HepG2 (cell line): ENCODE data around the gene TRIM8. TPM values are rescaled to one million over a fixed set of nuclear protein-coding genes. Genes with fewer than 3 reads are reported as not detected.

Experiments used
- ATAC-seq: fragments of 200-7000 bp; cut with Tn5 transposase; 3 replicates; pipeline ENCODE4 v1.9.1; 2020; ENCODE audit warnings: mild to moderate bottlenecking, moderate library complexity
- BruUV-seq: library from RNA; stranded (reverse); fragments of 400-500 nt; replicated peaks from 2 replicates; lab custom pipeline; 2021; lab: Mats Ljungman, UMichigan
- CTCF ChIA-PET: fragments of 300-600 bp; formaldehyde crosslinking; extraction: SDS; loops from one replicate; lab custom pipeline; 2021; ENCODE audit warnings: low total read pairs, inconsistent platforms, low intra/inter-chr PET ratio; lab: Yijun Ruan, JAX
- POLR2A ChIA-PET: fragments of 350-600 bp; sonication (Branson Sonifier 250); formaldehyde crosslinking; loops from one replicate; lab custom pipeline; 2020; ENCODE audit warnings: antibody characterized with exemption, inconsistent platforms; lab: Yijun Ruan, JAX
- DNase-seq: peaks from one replicate; pipeline ENCODE4 v3.0.0-alpha.2; 2015; ENCODE audit warnings: low spot score
- FAIRE-seq: peaks from 3 replicates; lab custom pipeline; 2011; peaks lifted over from hg19 to GRCh38; lab: Jason Lieb, UNC
- H2AFZ ChIP-seq: one replicate; pipeline ENCODE4 v1.6.1; 2011; ENCODE audit warnings: low read length, inconsistent platforms
- H3K27ac ChIP-seq: fragments of 300-600 bp; 3 replicates; pipeline ENCODE4 v1.8.0; 2011; ENCODE audit warnings: mixed run types, mild to moderate bottlenecking, mixed read lengths, low read length, inconsistent platforms; ENCODE audit not compliant: insufficient read depth; ENCODE audit errors: extremely low read length
- H3K27me3 ChIP-seq, 2 experiments: fragments of 200-600 bp in 1 of 2; 2 replicates in 1 of 2; 3 replicates in 1 of 2; pipeline versions ENCODE4 v1.6.0 to v1.8.0; 2011; ENCODE audit warnings: low read length in 2 of 2, mild to moderate bottlenecking in 2 of 2, moderate library complexity in 2 of 2, inconsistent platforms in 1 of 2; ENCODE audit not compliant: insufficient read depth in 2 of 2, control insufficient read depth in 1 of 2
- H3K36me3 ChIP-seq, 2 experiments: fragments of 200-600 bp in 1 of 2; replicated peaks in 1 of 2; 2 replicates in 1 of 2; 3 replicates in 1 of 2; pipeline versions ENCODE4 v1.5.1 to v1.8.0; 2011; ENCODE audit warnings: low read length in 2 of 2, inconsistent platforms in 1 of 2; ENCODE audit not compliant: insufficient read depth in 2 of 2, control insufficient read depth in 1 of 2
- H3K4me1 ChIP-seq: 2 replicates; pipeline ENCODE4 v1.5.1; 2012; ENCODE audit warnings: low read length, inconsistent platforms; ENCODE audit not compliant: insufficient read depth
- H3K4me2 ChIP-seq: 2 replicates; pipeline ENCODE4 v1.6.0; 2011; ENCODE audit warnings: low read depth, low read length, inconsistent platforms
- H3K4me3 ChIP-seq, 3 experiments: fragments of 200-600 bp in 1 of 3; sonication (generic), shearing (Covaris generic) in 1 of 3; replicated peaks in 1 of 3; 2 replicates each; pipeline ENCODE4 v1.5.1; 2011 to 2016; ENCODE audit warnings: low read length in 3 of 3, inconsistent platforms in 2 of 3, low read depth in 2 of 3, mild to moderate bottlenecking in 2 of 3, control low read depth in 1 of 3, mixed read lengths in 1 of 3; ENCODE audit not compliant: insufficient read depth in 1 of 3
- H3K79me2 ChIP-seq: one replicate; pipeline ENCODE4 v1.6.1; 2011; ENCODE audit warnings: low read length, inconsistent platforms; ENCODE audit not compliant: insufficient read depth
- H3K9ac ChIP-seq: 2 replicates; pipeline ENCODE4 v1.6.0; 2011; ENCODE audit warnings: mild to moderate bottlenecking, low read depth, low read length, inconsistent platforms; ENCODE audit not compliant: insufficient read depth
- H3K9me3 ChIP-seq: 2 replicates; pipeline ENCODE4 v1.5.1; 2012; ENCODE audit warnings: mild to moderate bottlenecking, low read length
- H4K20me1 ChIP-seq: 2 replicates; pipeline ENCODE4 v1.6.0; 2011; ENCODE audit warnings: inconsistent platforms, mild to moderate bottlenecking, low read length, moderate library complexity; ENCODE audit not compliant: insufficient read depth
- AKAP8 ChIP-seq: sonication (generic); formaldehyde crosslinking; IDR thresholded peaks from 2 replicates; pipeline ENCODE4 v1.5.1; 2020; ENCODE audit warnings: mild to moderate bottlenecking, missing genetic modification reagents
- BHLHE40 ChIP-seq: IDR thresholded peaks from 2 replicates; pipeline ENCODE4 v1.6.1; 2011; ENCODE audit warnings: low read length, improper control_type of control experiment
- ETV6 ChIP-seq: sonication (generic); formaldehyde crosslinking; conservative IDR thresholded peaks from 2 replicates; pipeline ENCODE4 v1.4.0; 2020; ENCODE audit warnings: missing genetic modification reagents
- KAT8 ChIP-seq: IDR thresholded peaks from 2 replicates; pipeline ENCODE4 v1.6.1; 2016; ENCODE audit warnings: missing genetic modification reagents, missing compliant biosample characterization
- MEF2D ChIP-seq: sonication (generic); formaldehyde crosslinking; IDR thresholded peaks from 2 replicates; pipeline ENCODE4 v1.5.1; 2020; ENCODE audit warnings: mild to moderate bottlenecking, missing genetic modification reagents
- NFIB ChIP-seq: sonication (generic); formaldehyde crosslinking; IDR thresholded peaks from 2 replicates; pipeline ENCODE4 v1.9.0; 2021; ENCODE audit warnings: missing genetic modification reagents, mild to moderate bottlenecking, borderline replicate concordance
- RARA ChIP-seq: IDR thresholded peaks from 2 replicates; pipeline ENCODE4 v1.6.1; 2016; ENCODE audit warnings: missing genetic modification reagents, missing compliant biosample characterization
- RBAK ChIP-seq: sonication (generic); formaldehyde crosslinking; IDR thresholded peaks from 2 replicates; pipeline ENCODE4 v1.5.1; 2020; ENCODE audit warnings: mild to moderate bottlenecking, missing genetic modification reagents
- SIX4 ChIP-seq: sonication (generic); formaldehyde crosslinking; IDR thresholded peaks from 2 replicates; pipeline ENCODE4 v1.4.0; 2020; ENCODE audit warnings: missing genetic modification reagents
- ZNF124 ChIP-seq: sonication (generic); formaldehyde crosslinking; IDR thresholded peaks from 2 replicates; pipeline ENCODE4 v1.4.0; 2020; ENCODE audit warnings: missing genetic modification reagents
- ZNF20 ChIP-seq: sonication (generic); formaldehyde crosslinking; IDR thresholded peaks from 2 replicates; pipeline ENCODE4 v1.4.0; 2020; ENCODE audit warnings: mild to moderate bottlenecking, moderate library complexity, missing genetic modification reagents
- ZNF460 ChIP-seq: sonication (generic); formaldehyde crosslinking; IDR thresholded peaks from 2 replicates; pipeline ENCODE4 v1.5.1; 2020; ENCODE audit warnings: missing genetic modification reagents, mild to moderate bottlenecking, borderline replicate concordance
- ZNF670 ChIP-seq: sonication (generic); formaldehyde crosslinking; IDR thresholded peaks from 2 replicates; pipeline ENCODE4 v1.8.0; 2022; ENCODE audit warnings: mild to moderate bottlenecking, missing genetic modification reagents, borderline replicate concordance
- ZNF768 ChIP-seq: sonication (generic); formaldehyde crosslinking; IDR thresholded peaks from 2 replicates; pipeline ENCODE4 v1.4.0; 2020; ENCODE audit warnings: missing genetic modification reagents
- WGBS: methylation state at CpG from one replicate; pipeline ENCODE4 v1.1.6; 2017; ENCODE audit warnings: low lambda C conversion rate; 5-methylcytosine and 5-hydroxymethylcytosine counted together
- in situ Hi-C: cut with HindIII; loops from 2 replicates; pipeline ENCODE4 v1.10.0; 2017; ENCODE audit warnings: low pct_unique_long_range_greater_than_20kb; ENCODE audit not compliant: extremely low pct_ligation_motif_present
- intact Hi-C: fragments of 100-400 bp; cut with micrococcal nuclease; formaldehyde crosslinking; loops from one replicate; pipeline ENCODE4 v1.10.0; 2022; ENCODE audit not compliant: unreplicated experiment
- polyA plus RNA-seq, 8 experiments: library from polyadenylated mRNA; depleted of rRNA in 3 of 8; stranded (reverse) in 7 of 8; unstranded in 1 of 8; fragments of >200 nt; fragmentation: Illumina TruSeq in 4 of 8; extraction: Trizol in 4 of 8; gene quantifications; 2 replicates each; pipeline versions ENCODE4 v1.2.1 to v1.2.3, GENCODE V29; 2011 to 2016; ENCODE audit warnings: low read depth in 4 of 8, missing spikeins in 1 of 8, mixed read lengths in 1 of 8; ENCODE audit not compliant: insufficient read depth in 1 of 8
- total RNA-seq, 5 experiments: library from RNA; depleted of rRNA; stranded (reverse); fragments of >200 nt; fragmentation: Illumina TruSeq; extraction: Trizol; gene quantifications; 2 replicates each; pipeline ENCODE4 v1.2.3, GENCODE V29; 2016; ENCODE audit warnings: low read depth in 1 of 5
- TF ChIP-seq, protein P1 (sequence below): IDR thresholded peaks from 2 replicates; pipeline ENCODE4 v1.6.1; 2012; ENCODE audit warnings: inconsistent platforms

Gene TRIM8
- total and polyA plus RNA-seq, 2 of the 13 experiments (the other 11 are each of a cell fraction or from before 2014, with no cell fraction given), result 38.9 to 66.5 TPM

DNA sequence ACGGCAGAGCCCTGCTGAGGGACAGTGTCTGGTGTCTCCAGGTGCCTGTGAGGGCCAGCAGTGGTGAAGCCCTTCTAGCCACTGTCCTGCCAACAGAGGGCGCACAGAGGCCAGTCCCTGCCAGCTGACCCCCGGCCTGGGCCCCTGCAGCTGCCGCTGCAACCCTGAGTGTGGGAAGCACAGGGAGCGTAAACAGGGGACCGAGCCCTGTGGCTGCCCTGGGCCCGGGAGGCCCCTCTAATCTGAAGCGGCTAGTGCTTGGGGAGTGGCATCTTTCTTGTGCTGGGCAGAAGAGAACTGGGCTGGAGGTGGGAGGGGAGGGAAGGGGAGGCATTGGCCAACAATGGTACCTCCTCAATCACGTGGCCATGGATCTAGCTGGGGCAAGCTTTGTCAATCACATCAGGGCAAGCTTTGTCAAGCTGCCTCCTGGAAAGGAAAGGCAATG is 34.6 kb downstream of the TRIM8 start (continued):
- TF ChIP-seq, protein P1, sequence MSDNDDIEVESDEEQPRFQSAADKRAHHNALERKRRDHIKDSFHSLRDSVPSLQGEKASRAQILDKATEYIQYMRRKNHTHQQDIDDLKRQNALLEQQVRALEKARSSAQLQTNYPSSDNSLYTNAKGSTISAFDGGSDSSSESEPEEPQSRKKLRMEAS, result peak; percentile 76
- TF ChIP-seq KAT8 (CRISPR knock-in tag) (0 out of 2 replicates have a peak, but pooled peaks have one; percentile 29), ZNF460 (CRISPR knock-in tag) (no peak), BHLHE40 (0 out of 2 replicates have a peak, but pooled peaks have one; percentile 43)
- TF ChIP-seq, all 625 proteins: peak for 126

DNA sequence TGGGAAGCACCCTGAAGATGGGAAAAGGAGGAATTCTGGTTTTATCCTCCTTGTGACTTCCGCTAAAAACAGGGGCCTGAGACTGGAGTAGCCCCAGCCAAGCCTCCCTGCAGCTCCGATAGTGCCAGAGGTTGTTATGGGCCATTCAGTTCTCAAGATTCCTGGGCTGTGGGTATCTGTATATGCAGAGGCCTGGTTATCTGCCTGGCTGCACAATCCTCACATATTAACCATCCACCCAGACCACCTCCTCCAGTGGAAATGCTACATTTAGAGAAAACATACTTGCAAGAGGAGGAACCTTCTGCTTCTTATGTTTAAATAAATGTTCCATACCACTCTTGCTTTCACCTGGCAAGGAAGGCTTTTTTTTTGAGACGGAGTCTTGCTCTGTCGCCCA is 35.3 kb downstream of the TRIM8 start:
- WGBS, result 95% methylated on average over 4 of the region's 4 CpGs
- intact Hi-C loops, result loop anchor here (2.0 to 5.0 kb wide), 2 partner anchors 33 to 177 kb away; partner anchors contain the start of genes ACTR1A and SUFU
- POLR2A ChIA-PET, result interaction anchor here (1.1 to 2.4 kb wide), 5 partner anchors 10 to 528 kb away, joined by 3 to 16 read pairs (median 5); partner anchors contain the start of genes ARL3, NOLC1 and SFXN2

More for the DNA sequence above, 35.3 kb downstream of the TRIM8 start:
- no peak for ATAC-seq
- peaks cover 49% of the 10 kb centered on the region for H3K4me1 ChIP-seq
- no peaks in the 10 kb centered on the region for H3K27me3 ChIP-seq
- CTCF ChIA-PET, result interaction anchor here (1.6 kb wide), 1 partner anchor 50 kb away, joined by 5 read pairs; no protein-coding TSS in a partner anchor
- in situ Hi-C loops, result loop anchor here (5.0 kb wide), 1 partner anchor 33 kb away; the partner anchor contains the start of genes ARL3 and SFXN2
- H3K27ac ChIP-seq, result no peak overlapping the region
- no peaks in the 10 kb centered on the region for H4K20me1 ChIP-seq
- H3K4me3 ChIP-seq, result no peak overlapping the region
- no peaks in the 10 kb centered on the region for H3K9me3 ChIP-seq
- H3K4me2 ChIP-seq, result no peak overlapping the region
- H2AFZ ChIP-seq, result no peak overlapping the region
- TF ChIP-seq ETV6 (no peak), MEF2D (CRISPR knock-in tag) (no peak), SIX4 (no peak), NFIB (CRISPR knock-in tag) (no peak), ZNF670 (CRISPR knock-in tag) (no peak), ZNF124 (CRISPR knock-in tag) (no peak), RBAK (CRISPR knock-in tag) (no peak), RARA (CRISPR knock-in tag) (no peak), AKAP8 (CRISPR knock-in tag) (no peak), ZNF20 (CRISPR knock-in tag) (no peak), ZNF768 (CRISPR knock-in tag) (no peak)
- TF ChIP-seq, all 625 proteins: peak for 0
- no TSS peak for BruUV-seq
- FAIRE-seq (no peak), DNase-seq (no peak)
- Histone ChIP-seq H3K9ac (no peak overlapping the region), H3K36me3 (no peaks in the 10 kb centered on the region), H3K79me2 (no peaks in the 10 kb centered on the region)
